HFFc6 (cell line): ENCODE measurements around the gene LAMA3. TPM values are rescaled to one million over a fixed set of nuclear protein-coding genes. Genes with fewer than 3 reads are reported as not detected.

Source experiments
- DNase-seq: peaks from one replicate; pipeline ENCODE4 v3.0.0-alpha.2; 2018
- H3K27ac Mint-ChIP-seq: 2 replicates; pipeline ENCODE4 v1.8.0; 2020; ENCODE audit warnings: mild to moderate bottlenecking, mixed read lengths
- H3K27me3 Mint-ChIP-seq: 2 replicates; pipeline ENCODE4 v1.8.0; 2021; ENCODE audit warnings: mild to moderate bottlenecking, moderate library complexity, mixed read lengths; ENCODE audit not compliant: insufficient read depth
- H3K36me3 Mint-ChIP-seq: 2 replicates; pipeline ENCODE4 v1.8.0; 2021; ENCODE audit warnings: low read depth, mixed read lengths
- H3K4me1 Mint-ChIP-seq: 2 replicates; pipeline ENCODE4 v1.8.0; 2020; ENCODE audit warnings: low read depth, mixed read lengths
- H3K4me3 Mint-ChIP-seq: 2 replicates; pipeline ENCODE4 v1.8.0; 2020; ENCODE audit warnings: mild to moderate bottlenecking, moderate library complexity, mixed read lengths
- H3K9me3 Mint-ChIP-seq: 2 replicates; pipeline ENCODE4 v1.8.0; 2020; ENCODE audit warnings: mild to moderate bottlenecking, mixed read lengths
- total RNA-seq, 6 experiments: library from RNA; stranded (reverse); fragmentation: NEBNext Ultra II Directional; extraction: Animal tissue kit (Norgen Biotek cat#: 25700); gene quantifications; 2 replicates in 1 of 6; 3 replicates in 5 of 6; pipeline ENCODE4 v1.2.3, GENCODE V29; 2021
- TF ChIP-seq, protein P1 (sequence below): fragments of 200-600 bp; sonication (generic); IDR thresholded peaks from 2 replicates; pipeline ENCODE4 v1.5.0; 2021; ENCODE audit warnings: antibody characterized with exemption, mild to moderate bottlenecking

The LAMA3 gene
- total RNA-seq, 6 experiments from 2014 or later: 0.46 to 1.6 (median 0.54) TPM

DNA sequence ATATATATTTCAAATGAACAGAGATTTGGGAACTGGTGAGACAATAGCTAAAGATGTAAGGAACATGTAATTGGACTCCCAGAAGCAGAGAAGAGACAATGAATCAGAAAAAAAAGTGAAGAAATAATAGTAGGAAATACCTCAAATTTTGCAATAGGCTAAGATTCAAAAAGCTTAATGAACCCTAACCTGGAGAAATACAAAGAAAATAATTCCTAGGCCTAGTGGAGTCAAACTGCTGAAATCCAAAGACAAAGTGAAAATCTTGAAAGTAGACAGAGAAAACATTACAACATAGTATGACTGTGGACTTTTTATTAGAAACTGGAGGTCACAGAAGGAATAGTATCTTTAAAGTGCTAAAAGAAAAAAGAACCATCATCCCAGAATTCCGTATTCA lies 76.7 kb downstream of the LAMA3 start:
- DNase-seq: no peak
- no peaks in the 10 kb centered on the region for H3K36me3 Mint-ChIP-seq
- H3K4me3 Mint-ChIP-seq: no peak overlapping the region
- H3K4me1 Mint-ChIP-seq: no peaks in the 10 kb centered on the region
- no peak overlapping the region for H3K27ac Mint-ChIP-seq
- no peaks in the 10 kb centered on the region; the same call in 1 of the 2 replicates for H3K27me3 Mint-ChIP-seq
- no peaks in the 10 kb centered on the region for H3K9me3 Mint-ChIP-seq
- TF ChIP-seq, protein P1, sequence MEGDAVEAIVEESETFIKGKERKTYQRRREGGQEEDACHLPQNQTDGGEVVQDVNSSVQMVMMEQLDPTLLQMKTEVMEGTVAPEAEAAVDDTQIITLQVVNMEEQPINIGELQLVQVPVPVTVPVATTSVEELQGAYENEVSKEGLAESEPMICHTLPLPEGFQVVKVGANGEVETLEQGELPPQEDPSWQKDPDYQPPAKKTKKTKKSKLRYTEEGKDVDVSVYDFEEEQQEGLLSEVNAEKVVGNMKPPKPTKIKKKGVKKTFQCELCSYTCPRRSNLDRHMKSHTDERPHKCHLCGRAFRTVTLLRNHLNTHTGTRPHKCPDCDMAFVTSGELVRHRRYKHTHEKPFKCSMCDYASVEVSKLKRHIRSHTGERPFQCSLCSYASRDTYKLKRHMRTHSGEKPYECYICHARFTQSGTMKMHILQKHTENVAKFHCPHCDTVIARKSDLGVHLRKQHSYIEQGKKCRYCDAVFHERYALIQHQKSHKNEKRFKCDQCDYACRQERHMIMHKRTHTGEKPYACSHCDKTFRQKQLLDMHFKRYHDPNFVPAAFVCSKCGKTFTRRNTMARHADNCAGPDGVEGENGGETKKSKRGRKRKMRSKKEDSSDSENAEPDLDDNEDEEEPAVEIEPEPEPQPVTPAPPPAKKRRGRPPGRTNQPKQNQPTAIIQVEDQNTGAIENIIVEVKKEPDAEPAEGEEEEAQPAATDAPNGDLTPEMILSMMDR: no peak

DNA sequence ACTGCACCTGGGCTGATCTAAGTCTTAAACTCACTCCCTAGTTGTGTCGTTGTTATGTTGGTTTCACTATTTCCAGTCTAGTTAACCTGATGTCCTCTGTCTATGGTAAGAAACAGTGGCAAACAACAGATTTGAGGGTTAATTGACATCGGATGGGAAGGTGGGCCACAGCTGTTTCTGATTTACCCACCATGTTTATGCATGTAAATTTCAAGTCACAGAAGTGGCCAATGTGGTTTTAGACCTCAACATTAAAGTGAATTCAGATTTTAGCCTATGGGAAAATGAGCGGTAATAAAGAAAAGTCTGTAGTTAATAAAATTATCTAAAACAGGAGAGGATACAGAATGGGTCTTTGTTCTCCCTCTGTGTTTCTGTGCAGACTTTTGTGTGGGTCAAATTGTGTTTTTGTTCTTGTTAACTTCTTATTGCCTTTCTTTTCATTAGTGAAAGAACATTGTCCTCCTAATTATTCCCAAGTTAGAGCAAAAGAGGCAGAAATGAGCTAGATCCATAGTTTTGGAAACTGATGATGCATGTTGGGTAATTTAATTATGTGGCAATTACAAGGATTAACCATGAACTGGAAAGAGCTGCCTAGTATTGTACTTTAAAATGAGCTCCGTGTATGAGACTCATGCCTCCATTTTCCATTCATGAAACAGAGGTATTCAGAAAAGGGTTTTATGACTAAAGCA lies 83.2 kb downstream of the LAMA3 start:
- no peak for DNase-seq
- Mint-ChIP-seq H3K27me3 (peaks cover 12% of the 10 kb centered on the region), H3K36me3 (no peaks in the 10 kb centered on the region), H3K9me3 (no peaks in the 10 kb centered on the region), H3K27ac (no peak overlapping the region), H3K4me1 (no peaks in the 10 kb centered on the region; the same call in 1 of the 2 replicates), H3K4me3 (no peak overlapping the region)
- TF ChIP-seq, protein P1: no peak

DNA sequence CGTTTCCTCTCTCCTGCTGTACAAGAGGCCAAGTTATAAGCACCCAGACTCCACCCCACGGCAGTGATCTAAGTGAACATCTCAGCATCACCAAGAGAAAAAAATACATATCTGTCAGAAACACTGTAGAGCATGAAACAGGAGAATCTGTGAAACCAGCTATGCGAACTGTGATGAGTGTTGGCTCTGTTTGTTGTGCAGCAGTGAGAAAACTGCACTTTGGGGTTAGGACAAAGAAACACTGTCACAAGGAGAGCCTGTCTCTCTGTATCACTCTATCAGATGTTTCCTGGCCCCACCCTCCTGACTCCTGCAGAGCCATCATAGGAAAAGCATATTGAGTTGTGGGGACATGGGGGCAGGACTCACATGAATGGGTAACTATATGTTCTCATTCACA lies 87.1 kb downstream of the LAMA3 start:
- Mint-ChIP-seq H3K36me3 (no peaks in the 10 kb centered on the region), H3K4me1 (peaks cover 16% of the 10 kb centered on the region), H3K9me3 (no peaks in the 10 kb centered on the region), H3K27ac (no peak overlapping the region), H3K27me3 (peaks cover 20% of the 10 kb centered on the region), H3K4me3 (no peak overlapping the region)
- DNase-seq: no peak
- TF ChIP-seq, protein P1: no peak

DNA sequence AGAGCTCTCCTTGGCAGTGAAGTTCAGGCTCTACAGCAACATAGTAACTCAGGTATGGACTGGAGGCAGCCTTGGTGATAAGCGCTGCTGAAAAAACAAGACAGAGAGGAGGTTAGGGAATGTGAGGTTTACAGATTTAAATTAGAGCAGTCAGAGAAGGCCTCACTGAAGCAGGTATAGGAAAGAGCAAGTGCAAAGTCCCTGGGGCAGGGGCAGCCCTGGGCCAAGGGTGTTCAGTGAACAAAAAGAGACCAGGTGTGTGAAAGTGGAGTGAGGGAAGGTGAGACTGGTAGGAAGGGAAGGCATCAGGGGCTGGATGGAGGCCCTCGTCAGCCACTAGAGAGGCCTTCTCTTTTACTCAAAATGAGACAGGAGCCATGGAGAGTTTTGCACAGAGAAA lies 89.6 kb downstream of the LAMA3 start:
- Mint-ChIP-seq H3K27ac (no peak overlapping the region; the same call in 1 of the 2 replicates), H3K4me1 (peaks cover 16% of the 10 kb centered on the region), H3K27me3 (peaks cover 20% of the 10 kb centered on the region), H3K36me3 (no peaks in the 10 kb centered on the region), H3K4me3 (no peak overlapping the region), H3K9me3 (no peaks in the 10 kb centered on the region)
- no peak for DNase-seq
- TF ChIP-seq, protein P1: no peak

DNA sequence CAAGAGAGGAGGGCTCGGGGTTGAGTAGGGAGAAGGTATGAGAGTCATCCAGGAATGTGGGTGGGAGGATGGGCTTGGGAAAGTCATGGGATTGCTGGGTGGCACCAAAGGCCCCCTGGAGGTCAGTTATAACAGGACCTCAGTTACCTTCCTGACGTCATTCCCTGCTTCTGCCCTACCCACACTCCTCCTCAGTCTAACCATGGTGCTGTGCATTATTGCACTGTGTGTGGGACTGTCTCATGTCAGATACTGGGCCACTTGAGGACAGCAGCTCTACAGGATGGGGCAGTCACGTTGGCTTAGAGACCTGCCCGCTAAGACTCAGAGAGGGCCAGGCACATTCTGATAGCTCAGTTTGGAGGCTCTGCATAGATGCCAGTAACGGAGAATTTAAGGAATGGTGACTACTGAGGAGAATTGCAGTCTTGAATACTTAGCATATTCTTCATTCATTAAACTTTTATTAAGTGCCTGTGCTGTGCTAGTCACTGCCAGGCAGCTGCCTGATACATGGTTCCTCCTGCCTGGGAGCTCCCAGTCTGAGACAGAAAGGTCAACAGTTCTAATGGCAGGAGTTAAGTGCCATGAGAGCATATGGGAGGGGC lies 90.5 kb downstream of the LAMA3 start:
- Mint-ChIP-seq H3K4me3 (no peak overlapping the region), H3K9me3 (no peaks in the 10 kb centered on the region), H3K4me1 (peaks cover 24% of the 10 kb centered on the region), H3K27ac (peak overlapping the region; percentile 40; the same call in 1 of the 2 replicates), H3K36me3 (no peaks in the 10 kb centered on the region), H3K27me3 (peaks cover 17% of the 10 kb centered on the region)
- peak; percentile 62 for DNase-seq
- TF ChIP-seq, protein P1: peak; percentile 49
